ENCODE data around the gene PITRM1. TPM values are rescaled to one million over a fixed set of nuclear protein-coding genes. Genes with fewer than 3 reads are reported as not detected.
"Not testable (repeated sequence)": the region's sequence is repeated elsewhere in the genome, so short reads cannot be mapped to it uniquely, and the experiment has no call there.

Gene PITRM1
- total RNA-seq, 2 donors from 2014 or later = 52.2 to 54.0 TPM

DNA sequence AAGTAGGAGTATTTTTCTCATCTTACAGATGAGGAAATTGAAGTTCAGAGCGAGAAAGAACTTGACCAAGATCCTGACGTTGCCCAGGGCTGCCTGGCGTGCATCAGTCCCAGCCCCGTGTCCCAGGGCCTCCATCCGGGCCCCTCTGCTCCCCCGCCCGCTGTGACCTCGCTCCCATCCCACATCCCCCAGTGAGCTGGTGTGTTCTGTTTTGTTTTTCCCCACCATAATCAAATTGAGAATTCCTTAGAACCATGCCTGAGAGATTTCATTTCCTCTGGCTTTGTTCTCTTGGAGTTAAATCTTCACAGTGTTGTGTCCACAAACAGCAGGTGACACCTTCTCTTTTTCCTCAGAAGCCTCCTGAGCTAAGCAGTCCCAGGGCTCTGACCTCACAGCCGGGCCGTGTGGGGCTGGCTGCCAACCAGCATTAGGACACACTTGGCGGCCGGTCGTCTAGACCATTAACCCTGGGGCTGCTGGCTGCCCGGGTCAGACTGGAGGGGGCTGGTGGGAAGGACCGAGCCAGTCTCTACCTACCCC lies 60.9 kb downstream of the PITRM1 start:
- intact Hi-C loops (cut with DNase I, micrococcal nuclease) = no loop called here
- ATAC-seq (no peak), DNase-seq (no peak)

DNA sequence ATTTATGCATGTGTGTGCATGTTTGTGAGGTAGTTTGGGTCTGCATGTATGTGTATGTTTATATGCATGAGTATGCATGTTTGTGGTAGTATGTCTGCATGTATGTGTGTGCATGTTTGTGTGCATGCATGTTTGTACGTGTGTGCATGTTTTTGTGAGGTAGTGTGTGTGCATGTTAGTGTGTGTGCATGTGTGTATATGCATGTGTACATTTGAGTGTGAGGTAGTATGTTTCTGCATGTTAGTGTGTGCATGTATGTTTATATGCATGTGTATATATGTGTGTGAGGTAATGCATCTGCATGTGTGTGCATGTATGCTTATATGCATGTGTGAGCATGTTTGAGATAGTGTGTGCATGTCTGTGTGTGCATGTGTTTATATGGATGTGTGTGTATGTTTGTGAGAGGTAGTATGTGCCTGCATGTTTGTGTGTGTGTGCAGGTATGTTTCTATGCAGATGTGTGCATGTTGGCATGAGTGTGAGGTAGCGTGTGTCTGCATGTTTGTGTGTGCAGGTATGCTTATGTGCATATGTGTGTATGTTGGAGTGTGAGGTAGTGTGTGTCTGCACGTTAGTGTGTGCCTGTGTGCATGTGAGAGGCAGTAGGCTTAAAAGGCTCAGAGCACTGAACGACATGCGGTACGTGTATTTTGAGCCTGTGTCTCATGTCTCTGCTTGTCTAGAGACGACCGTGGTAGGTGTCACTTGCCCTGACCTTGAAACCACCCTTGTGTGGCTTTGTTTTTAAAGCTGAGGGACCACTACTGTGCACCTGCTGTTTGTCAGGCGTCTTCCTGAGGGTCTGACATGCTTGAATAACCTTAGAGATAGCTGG lies 61.6 kb downstream of the PITRM1 start:
- ATAC-seq (no peak), DNase-seq (no peak)
- intact Hi-C loops (cut with DNase I, micrococcal nuclease) = no loop called here

DNA sequence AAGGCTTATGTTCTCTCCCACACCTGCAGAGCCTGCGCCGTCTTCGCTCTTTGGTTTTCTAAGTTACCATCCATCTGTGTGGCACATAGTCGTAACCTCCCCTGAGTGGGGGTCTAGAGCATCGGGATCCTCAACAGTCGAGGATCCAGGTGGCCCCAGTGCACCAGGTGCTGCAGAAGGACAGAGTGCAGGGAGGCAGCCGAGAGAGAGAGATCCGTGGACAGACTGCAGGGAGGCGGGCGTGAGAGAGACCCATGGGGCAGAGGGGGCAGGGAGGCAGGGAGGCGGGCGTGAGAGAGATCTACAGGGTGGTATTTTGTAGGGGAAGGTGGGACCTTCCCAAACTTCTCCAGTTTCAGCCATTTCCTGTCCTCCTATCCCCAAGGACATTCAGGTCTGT lies 62.9 kb downstream of the PITRM1 start:
- ATAC-seq = no peak
- DNase-seq = no peak
- intact Hi-C loops (cut with DNase I, micrococcal nuclease) = no loop called here

DNA sequence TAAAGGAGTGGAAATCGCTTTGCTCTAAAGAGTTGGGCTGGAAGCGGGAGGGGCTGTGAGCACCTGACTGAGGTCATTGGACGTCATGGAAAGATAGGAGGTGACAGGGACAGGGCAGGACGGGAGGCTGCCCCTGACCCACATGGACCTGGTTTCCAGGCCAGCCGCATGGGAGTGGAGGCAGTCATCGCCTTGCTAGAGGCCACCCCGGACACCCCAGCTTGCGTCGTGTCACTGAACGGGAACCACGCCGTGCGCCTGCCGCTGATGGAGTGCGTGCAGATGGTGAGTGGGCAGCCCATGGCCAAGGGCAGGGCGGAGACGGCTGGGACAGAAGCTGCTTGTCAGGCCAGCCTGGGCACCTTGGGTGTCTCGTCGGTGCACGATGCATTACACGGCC lies 63.4 kb downstream of the PITRM1 start:
- DNase-seq = no peak
- ATAC-seq = no peak
- intact Hi-C loops (cut with DNase I, micrococcal nuclease) = no loop called here

DNA sequence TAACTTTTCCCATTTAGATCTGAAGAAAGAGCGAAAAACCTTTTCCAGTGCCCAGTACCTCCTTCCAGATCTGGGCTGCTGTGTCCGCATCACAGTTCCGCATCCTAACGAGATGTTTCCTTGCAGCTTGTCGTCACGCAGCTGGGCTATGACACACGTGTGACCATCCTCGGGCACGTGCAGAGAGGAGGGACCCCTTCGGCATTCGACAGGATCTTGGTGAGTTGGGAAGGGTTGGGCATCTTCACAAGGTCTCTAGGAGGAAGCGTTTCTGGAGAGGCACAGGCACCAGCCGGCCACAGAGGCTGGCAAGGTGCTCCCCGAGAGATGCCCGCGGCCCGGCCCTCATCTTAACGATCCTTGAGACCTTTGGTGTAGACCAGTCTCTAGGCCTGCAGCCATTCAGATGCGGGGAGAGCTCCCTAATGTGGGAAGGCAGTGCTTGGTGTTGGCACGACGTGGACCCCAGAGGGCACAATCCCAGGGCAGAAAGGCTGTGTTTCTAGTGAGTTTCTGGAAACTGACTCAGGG lies 63.9 kb downstream of the PITRM1 start:
- ATAC-seq (no peak), DNase-seq (no peak)
- intact Hi-C loops (cut with DNase I, micrococcal nuclease) = no loop called here

DNA sequence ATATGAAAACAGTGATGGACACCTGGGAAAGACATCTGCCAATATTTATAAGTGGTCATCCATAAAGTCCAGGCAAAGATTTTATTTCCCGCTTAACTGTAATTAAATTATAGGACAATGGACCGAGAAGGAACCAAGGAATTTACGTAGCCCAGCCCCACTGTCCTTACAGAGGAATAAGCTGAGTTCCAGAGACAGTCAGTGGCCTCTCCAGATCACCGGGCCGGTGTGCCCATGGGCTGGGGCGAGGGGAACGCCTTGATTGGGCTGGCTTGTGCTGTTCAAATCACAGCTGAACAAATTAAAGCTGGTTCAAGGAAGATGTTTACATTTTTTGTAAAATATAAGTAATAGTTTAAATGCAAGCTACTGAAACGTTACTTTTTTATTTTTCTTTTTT lies 64.5 kb downstream of the PITRM1 start:
- intact Hi-C loops (cut with DNase I, micrococcal nuclease) = no loop called here
- ATAC-seq (no peak), DNase-seq (no peak)

DNA sequence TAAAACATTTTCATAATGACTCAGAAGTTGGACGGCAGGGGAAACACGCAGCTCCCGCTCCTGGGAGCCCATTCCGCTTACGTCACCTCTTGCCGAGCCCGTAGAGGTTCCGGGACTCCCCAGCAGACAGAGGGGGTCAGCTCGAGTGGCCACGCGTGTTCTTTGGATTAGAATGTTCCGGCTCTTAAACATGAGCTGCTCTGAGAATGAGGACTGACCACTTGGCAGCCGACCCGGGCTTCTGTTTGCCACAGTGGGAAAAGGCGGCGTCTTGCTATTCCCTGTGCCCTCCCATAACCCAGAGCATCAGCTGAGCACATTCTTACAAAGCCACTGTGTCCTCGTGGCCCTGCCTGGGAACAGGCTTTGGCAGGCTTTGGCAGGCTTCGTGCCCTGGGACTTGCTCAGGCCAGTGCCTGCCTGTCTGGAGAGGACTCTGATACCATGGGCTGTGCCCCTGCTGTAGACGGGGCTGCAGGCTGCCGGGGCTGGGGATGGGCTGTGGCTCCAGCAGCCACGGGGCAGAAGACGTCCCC lies 65.1 kb downstream of the PITRM1 start:
- intact Hi-C loops (cut with DNase I, micrococcal nuclease) = no loop called here
- DNase-seq (peak in 1 of 2 donors; percentile 52), ATAC-seq (peak; percentile 10)

DNA sequence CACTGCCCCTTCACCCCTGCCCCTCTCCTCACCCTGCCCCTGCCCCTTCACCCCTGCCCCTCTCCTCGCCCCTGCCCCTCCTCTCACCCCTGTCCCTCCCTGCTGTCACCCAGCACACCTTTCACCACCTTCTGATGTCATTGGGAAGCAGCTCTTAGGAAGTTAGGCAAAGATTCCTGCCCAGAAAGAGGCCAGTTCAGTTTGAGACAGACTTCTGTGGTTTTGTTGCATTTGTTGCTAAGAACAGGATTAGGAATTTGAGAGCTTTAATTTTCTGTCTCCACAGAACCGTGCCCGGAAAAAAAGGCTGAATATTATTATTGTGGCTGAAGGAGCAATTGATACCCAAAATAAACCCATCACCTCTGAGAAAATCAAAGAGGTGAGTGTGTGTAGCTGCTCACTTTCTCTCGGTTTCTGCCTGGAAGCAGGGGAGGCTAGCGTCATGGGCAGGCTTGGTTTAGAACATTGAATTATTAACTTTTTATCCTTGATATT lies 65.6 kb downstream of the PITRM1 start:
- DNase-seq = no peak
- intact Hi-C loops (cut with DNase I, micrococcal nuclease) = no loop called here
- ATAC-seq = no peak

DNA sequence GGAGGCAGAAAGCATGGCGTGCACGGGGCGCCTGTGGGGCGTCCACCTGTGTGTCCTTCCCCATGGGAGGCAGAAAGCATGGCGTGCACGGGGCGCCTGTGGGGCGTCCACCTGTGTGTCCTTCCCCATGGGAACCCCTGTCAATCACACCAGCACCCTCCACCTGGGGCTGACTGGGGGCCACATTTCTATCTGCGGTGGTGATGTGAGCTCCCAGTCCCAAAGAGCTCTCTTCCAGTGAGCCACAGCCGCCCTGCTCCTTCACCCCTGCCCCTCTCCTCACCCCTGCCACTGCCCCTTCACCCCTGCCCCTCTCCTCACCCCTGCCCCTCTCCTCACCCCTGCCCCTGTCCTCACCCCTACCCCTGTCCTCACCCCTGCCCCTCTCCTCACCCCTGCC lies 66.3 kb downstream of the PITRM1 start:
- intact Hi-C loops (cut with DNase I, micrococcal nuclease); ATAC-seq; DNase-seq: not testable (repeated sequence)

DNA sequence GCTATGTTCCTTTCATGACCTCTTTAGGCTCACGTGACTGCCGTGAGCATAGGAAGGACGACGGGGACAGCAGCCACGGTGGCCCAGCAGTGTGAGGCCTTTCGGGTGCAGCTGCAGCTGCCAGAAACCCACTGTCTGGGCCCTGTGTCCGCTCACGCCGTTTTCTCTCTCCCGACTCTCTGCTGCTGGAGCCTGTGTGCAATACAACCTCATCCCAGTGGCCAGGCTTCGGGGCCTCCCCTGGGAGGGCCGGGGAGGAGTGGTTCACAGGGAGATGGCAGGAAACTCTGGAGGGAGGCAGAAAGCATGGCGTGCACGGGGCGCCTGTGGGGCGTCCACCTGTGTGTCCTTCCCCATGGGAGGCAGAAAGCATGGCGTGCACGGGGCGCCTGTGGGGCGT lies 66.7 kb downstream of the PITRM1 start:
- intact Hi-C loops (cut with DNase I, micrococcal nuclease) = no loop called here
- DNase-seq = no peak
- no peak for ATAC-seq

DNA sequence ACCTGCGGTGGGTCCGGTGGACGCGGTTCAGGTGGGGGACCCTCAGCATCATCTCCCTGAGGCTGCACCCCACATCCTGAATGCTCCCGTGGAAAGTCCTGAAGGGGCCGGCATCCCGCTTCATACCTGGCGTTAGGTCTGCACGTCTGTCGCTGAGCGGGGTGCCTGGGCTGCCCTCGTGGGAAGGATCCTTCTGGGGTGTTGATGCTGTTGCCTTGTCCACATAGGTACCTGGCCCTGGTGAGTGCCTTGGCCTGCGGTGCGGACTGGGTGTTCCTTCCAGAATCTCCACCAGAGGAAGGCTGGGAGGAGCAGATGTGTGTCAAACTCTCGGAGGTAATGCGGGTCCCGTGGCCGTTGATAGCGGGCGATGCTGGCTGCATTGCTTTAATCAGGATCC lies 67.4 kb downstream of the PITRM1 start:
- intact Hi-C loops (cut with DNase I, micrococcal nuclease) = no loop called here
- ATAC-seq (no peak), DNase-seq (no peak)

DNA sequence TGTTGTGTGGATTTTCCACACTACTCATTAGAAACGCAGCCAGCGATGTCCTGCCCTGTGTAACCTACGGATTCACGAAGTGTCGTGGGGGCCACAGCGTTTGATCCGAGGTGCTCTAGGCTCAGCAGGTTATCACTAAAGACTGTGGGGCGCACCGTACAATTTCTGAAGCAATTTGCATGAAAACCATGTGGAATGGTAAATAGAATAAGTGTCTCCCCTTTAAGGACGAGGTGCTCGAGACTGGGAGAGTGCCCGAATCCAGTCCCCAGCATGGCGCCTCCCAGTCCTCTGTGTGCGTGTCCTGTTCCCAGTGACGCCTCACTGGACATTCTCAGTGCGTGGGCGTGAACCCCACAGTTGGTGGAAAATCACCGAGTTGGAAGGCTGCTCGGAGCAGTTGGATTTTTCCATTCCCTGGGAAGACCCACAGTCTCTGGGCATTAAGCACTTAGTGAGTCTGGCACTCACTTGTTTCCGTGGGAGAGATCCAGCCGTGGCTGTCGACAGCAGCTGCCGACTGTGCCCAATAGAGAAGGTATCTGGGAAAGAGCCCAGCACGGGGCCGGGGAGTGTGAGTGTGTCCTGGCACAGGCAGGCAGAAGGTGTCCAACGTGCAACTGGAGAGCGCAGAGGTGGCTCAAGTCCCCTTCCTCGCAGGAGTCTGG lies 68.2 kb downstream of the PITRM1 start:
- DNase-seq (no peak), ATAC-seq (no peak)
- intact Hi-C loops (cut with DNase I, micrococcal nuclease) = no loop called here

DNA sequence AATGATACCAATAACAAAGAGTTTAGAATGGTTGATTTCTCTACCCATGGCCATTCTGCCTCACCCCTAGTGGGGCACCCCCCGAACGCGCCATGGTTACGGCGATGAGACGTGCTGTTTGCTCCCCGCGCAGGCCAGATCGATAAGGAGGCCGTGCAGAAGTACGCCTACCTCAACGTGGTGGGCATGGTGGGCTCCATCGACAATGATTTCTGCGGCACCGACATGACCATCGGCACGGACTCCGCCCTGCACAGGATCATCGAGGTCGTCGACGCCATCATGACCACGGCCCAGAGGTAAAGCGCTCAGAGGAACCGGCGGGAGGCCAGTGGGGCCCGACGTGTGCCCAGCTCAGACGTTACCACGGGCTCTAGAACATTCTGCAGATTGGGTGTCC lies 68.9 kb downstream of the PITRM1 start:
- DNase-seq (no peak), ATAC-seq (no peak)
- intact Hi-C loops (cut with DNase I, micrococcal nuclease) = no loop called here

DNA sequence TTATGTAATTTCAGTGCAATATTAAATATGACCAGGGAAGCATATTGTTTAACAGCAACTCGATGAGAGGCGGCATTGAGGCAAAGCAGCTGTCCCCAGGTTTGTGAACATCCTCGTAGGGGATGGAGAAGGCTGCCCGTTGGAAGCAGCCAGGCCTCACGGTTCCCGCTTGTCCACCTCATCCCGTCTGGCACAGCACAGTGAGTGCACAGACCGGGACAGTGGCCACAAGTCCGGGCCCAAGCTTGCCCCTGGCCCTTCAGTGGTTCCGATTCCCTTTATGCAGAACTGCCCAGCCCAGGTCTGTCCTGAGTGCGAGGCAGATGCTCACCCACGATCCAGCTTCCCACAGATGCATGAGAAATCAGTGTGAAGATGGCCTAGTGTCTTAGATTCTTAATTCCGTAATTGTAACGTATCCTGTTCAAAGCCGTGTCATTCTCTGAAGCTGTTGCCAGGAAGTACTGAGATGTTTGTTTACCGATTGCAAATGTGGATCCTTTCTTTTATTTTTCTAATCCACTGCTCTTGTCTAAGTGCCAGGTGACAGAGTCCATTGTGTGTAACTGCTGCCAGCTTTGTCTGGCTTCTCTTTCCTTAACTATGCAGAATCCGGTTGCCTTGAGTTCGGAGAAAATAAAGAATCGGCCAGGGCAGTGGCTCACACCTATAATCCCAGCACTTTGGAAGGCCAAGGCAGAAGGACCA lies 69.7 kb downstream of the PITRM1 start:
- intact Hi-C loops (cut with DNase I, micrococcal nuclease) = no loop called here
- ATAC-seq (peak; percentile 88), DNase-seq (no peak)

DNA sequence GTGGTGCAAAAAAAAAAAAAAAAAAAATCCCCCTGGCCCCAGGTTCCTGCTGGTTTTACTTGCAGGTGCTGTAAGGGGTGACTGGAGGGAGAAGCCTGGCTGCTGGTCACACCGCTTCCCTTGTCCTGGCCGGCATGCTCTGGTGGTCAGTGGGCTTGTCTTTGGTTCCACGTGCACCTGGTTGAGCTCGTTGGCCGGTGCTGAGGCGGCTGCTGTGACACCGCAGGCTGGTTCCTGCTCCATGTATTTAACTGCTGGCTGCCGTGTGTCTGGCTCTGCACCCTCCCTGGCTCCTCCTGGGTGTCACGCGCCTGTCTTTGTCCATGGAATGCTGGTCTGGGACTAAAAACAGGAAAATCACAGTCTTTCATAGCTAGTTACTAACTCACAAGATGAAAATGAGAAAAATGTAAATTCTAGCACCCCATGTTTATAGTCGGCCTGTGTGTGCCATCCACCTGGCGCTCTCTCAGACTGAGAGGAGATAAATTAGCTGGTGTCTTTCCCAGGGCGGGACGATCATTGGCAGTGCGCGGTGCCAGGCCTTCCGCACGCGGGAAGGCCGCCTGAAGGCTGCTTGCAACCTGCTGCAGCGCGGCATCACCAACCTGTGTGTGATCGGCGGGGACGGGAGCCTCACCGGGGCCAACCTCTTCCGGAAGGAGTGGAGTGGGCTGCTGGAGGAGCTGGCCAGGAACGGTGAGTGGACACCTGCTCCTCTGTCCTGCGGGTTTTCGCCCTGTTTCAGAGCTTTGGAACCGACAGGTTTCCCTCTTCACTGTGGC lies 71.5 kb downstream of the PITRM1 start:
- ATAC-seq (no peak), DNase-seq (no peak)
- intact Hi-C loops (cut with DNase I, micrococcal nuclease) = no loop called here

DNA sequence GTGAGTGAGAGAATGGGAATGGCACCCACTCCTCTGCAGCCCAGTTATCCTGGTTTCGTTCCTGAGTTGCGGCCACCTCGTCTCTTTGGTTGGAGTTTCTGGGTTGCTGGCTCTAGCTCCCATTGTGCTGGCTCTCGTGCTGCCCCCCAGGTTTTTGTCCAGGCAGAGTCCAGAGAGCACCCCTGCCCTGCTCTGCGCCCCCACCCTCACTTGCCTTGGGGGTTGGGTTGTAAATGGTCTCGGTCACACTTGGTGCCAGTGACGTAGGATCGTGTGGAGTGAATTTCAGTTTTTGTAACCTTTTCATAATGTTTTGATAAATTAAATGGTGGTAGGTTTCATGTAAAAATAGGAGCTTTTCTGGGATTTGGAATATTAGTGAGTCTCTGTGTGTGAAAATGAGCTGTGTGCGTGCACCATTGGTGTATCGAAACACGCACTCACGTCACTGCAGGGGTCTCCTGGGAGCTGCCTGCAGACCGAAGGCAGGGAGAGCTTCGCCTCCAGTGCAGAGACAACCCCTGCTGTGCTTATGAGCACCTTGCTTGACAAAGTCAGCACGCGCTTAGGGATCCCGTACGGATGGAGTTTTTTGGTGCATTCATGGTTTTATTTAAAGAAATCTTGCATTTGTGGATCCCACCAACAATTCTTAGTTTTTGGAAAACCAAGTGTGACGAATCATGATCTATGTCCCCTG lies 72.3 kb downstream of the PITRM1 start:
- no peak for DNase-seq
- intact Hi-C loops (cut with DNase I, micrococcal nuclease) = no loop called here
- ATAC-seq = no peak

DNA sequence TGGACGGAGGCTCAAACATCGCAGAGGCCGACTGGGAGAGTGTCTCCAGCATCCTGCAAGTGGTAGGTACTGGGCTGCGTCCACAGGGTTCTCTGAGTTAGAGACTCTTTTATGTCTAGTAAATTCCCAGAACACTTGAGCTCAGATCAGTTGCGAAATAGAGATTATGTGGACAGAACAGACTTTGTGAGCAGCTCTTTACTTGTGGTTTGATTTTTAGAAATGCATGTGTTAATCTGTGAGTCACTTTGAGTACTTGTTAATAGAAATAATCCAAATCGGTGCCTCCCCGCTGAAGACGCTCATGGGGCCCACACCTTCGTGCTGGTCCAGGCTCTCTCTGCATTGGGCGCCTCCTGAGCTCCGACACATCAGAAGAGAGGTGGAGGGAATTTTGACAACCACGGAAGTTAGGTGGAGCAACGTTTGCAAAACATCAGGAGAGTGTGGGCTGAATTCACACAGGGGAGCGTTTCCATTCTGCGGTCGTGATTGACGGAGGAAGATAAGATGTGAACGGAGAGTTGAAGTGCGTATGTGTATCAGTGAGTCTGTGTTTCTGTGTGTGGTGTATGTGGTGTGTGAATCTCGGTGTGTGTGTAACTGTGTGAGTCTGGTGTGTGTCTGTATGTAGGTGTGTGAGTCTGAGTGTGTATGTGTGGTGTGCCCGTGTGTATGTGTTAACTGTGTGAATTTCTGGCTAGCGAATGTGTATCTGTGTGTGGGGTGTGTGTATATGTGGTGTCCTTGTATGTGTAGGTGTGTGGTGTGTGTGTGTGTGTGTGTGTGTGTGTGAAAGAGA lies 73.1 kb downstream of the PITRM1 start:
- no peak for ATAC-seq
- intact Hi-C loops (cut with DNase I, micrococcal nuclease) = no loop called here
- DNase-seq = no peak
